ENCODE data around the gene ATL3. TPM values are rescaled to one million over a fixed set of nuclear protein-coding genes. Genes with fewer than 3 reads are reported as not detected.
"Not testable (repeated sequence)": the region's sequence is repeated elsewhere in the genome, so short reads cannot be mapped to it uniquely, and the experiment has no call there.

The ATL3 gene
- total and polyA plus RNA-seq, 12 donors: 12.3 to 110 (median 66.4) TPM

DNA sequence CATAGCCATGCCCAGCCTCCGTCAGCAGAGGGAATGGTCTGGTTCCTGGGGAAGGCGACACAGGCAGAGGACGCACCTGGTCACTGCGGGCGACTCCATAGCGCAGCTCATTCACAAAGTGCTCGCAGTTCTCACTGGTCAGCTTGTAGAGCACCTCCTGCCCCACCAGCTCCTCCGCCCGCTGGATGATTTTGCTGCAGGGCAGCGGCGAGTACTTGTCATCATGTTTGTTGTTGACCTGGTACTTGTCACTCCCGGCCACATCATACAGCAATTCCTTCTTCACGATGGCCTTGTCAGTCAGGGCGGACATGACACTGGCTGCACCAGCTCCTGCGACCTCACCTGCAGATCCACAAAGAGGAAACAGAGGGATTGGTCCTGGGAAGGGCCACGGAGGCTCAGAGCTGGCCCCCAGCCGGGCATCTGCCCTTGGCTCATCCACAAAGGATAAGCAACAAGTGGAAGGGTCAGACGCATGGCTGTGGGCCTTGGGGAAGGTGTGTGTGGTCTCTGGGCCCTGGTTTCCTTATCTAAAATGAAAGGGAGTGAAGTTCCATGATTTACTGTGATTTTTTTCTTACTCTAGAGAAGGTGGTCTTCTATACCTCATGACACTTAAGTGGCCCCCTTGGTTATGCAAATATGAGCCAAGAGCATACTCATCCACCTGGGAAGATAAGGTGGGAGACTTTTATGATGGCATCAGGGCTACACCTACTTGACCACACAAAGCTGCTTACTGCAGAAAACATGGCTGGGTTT lies 81.0 kb downstream of the ATL3 start:
- no peak for TF ChIP-seq POLR2A (IDR thresholded peaks at IDR 0.05)
- TF ChIP-seq, protein P1, sequence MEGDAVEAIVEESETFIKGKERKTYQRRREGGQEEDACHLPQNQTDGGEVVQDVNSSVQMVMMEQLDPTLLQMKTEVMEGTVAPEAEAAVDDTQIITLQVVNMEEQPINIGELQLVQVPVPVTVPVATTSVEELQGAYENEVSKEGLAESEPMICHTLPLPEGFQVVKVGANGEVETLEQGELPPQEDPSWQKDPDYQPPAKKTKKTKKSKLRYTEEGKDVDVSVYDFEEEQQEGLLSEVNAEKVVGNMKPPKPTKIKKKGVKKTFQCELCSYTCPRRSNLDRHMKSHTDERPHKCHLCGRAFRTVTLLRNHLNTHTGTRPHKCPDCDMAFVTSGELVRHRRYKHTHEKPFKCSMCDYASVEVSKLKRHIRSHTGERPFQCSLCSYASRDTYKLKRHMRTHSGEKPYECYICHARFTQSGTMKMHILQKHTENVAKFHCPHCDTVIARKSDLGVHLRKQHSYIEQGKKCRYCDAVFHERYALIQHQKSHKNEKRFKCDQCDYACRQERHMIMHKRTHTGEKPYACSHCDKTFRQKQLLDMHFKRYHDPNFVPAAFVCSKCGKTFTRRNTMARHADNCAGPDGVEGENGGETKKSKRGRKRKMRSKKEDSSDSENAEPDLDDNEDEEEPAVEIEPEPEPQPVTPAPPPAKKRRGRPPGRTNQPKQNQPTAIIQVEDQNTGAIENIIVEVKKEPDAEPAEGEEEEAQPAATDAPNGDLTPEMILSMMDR (IDR thresholded peaks at IDR 0.05): no peak
- Histone ChIP-seq H3K4me3 (no peak overlapping the region), H3K36me3 (replicated peaks in 1 of 2) (peaks cover 0 to 17% of the 10 kb centered on the region in 2 donors), H3K27ac (no peak overlapping the region), H3K9me3 (replicated peaks in 1 of 3) (no peaks in the 10 kb centered on the region), H3K4me1 (replicated peaks in 1 of 2) (no peaks in the 10 kb centered on the region), H3K27me3 (no peaks in the 10 kb centered on the region)
- WGBS, 4 donors: 90 to 93% (median 92%) methylated on average over 15 to 18 of the region's 18 CpGs
- intact Hi-C loops (cut with DNase I): no loop called here
- DNase-seq: peak in 1 of 7 donors; percentile 10

DNA sequence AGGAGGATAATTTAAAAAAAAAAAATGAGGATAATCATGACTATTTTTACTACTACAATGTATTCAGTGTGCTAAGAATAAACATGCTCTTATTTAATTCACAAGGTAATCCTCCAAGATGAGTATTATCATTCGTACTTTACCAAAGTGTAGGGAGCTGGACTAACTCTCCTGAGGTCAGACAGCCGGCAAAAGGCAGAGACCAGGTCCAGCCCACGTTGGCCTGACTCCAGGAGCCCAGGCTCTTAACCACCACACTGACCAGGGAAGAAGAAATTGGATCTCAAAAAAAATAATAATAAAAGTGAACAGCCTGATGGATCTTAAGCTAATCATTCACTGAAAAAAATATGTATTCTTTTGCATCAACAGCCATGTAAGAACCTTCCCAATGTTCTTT lies 82.2 kb downstream of the ATL3 start:
- Histone ChIP-seq H3K27ac (no peak overlapping the region), H3K36me3 (replicated peaks in 1 of 2) (peaks cover 0 to 18% of the 10 kb centered on the region in 2 donors), H3K4me3 (no peak overlapping the region), H3K27me3 (no peaks in the 10 kb centered on the region), H3K9me3 (replicated peaks in 1 of 3) (no peaks in the 10 kb centered on the region), H3K4me1 (replicated peaks in 1 of 2) (no peaks in the 10 kb centered on the region)
- intact Hi-C loops (cut with DNase I): no loop called here
- no peak for TF ChIP-seq POLR2A (IDR thresholded peaks at IDR 0.05)
- TF ChIP-seq, protein P1 (IDR thresholded peaks at IDR 0.05): no peak
- no peak for DNase-seq
- WGBS, 4 donors: 49 to 65% (median 60%) methylated on average over 3 of the region's 3 CpGs

GRCh38 chr11:63586451-63587166 lies 84.6 kb downstream of the ATL3 start:
- no peaks in the 10 kb centered on the region for H3K27me3 ChIP-seq
- intact Hi-C loops (cut with DNase I): no loop called here
- H3K27ac ChIP-seq: no peak overlapping the region
- H3K36me3 ChIP-seq (replicated peaks in 1 of 2): peaks cover 0 to 18% of the 10 kb centered on the region in 2 donors
- no peak overlapping the region for H3K4me3 ChIP-seq
- peak in 1 of 7 donors; percentile 3 for DNase-seq
- no peaks in the 10 kb centered on the region for H3K4me1 ChIP-seq (replicated peaks in 1 of 2)
- 94 to 96% (median 95%) methylated on average over 6 of the region's 6 CpGs for WGBS, 4 donors
- TF ChIP-seq, protein P1 (IDR thresholded peaks at IDR 0.05): no peak
- TF ChIP-seq POLR2A (IDR thresholded peaks at IDR 0.05): no peak
- no peaks in the 10 kb centered on the region for H3K9me3 ChIP-seq (replicated peaks in 1 of 3)

DNA sequence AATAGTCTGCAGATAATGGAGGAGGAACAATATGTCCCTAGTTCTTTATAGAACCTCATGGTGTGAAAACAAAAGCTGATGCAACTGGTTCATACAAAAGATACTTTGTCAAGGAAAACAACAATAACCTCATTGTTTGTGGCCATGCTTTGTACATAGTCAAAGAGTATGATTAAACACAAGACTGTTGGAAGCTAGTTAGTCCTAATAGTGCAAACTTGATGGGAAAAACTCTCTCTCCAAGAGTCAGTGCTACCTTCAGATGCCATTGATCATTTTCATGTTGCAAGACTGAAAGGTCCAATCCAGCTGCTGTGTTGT lies 87.9 kb downstream of the ATL3 start:
- Histone ChIP-seq H3K36me3 (replicated peaks in 1 of 2) (peaks cover 0 to 7% of the 10 kb centered on the region in 2 donors), H3K4me3 (no peak overlapping the region), H3K9me3 (replicated peaks in 1 of 3) (peaks cover 0 to 5% (median 0%) of the 10 kb centered on the region in 3 donors), H3K27ac (no peak overlapping the region), H3K4me1 (replicated peaks in 1 of 2) (no peaks in the 10 kb centered on the region), H3K27me3 (no peaks in the 10 kb centered on the region)
- no peak for TF ChIP-seq POLR2A (IDR thresholded peaks at IDR 0.05)
- intact Hi-C loops (cut with DNase I): no loop called here
- DNase-seq: no peak

GRCh38 chr11:63581224-63581623 lies 90.0 kb downstream of the ATL3 start:
- H3K27ac ChIP-seq; H3K27me3 ChIP-seq; H3K4me3 ChIP-seq; DNase-seq; H3K4me1 ChIP-seq (replicated peaks in 1 of 2); H3K36me3 ChIP-seq (replicated peaks in 1 of 2); intact Hi-C loops (cut with DNase I); H3K9me3 ChIP-seq (replicated peaks in 1 of 3): not testable (repeated sequence)
- WGBS, 4 donors: 82 to 88% (median 86%) methylated on average over 7 of the region's 7 CpGs

- H3K4me3 ChIP-seq; H3K36me3 ChIP-seq (replicated peaks in 1 of 2); H3K27me3 ChIP-seq; H3K4me1 ChIP-seq (replicated peaks in 1 of 2); H3K27ac ChIP-seq; intact Hi-C loops (cut with DNase I); DNase-seq; H3K9me3 ChIP-seq (replicated peaks in 1 of 3): not testable (repeated sequence)
- WGBS, 4 donors: 87 to 98% (median 92%) methylated on average over 1 to 3 of the region's 3 CpGs
These were observed 92.3 kb downstream of the ATL3 start for GRCh38 chr11:63578882-63579281.

Measured in adrenal gland (tissue), 12 donors.